HG02588 (cell line): ENCODE results near the gene PTPRM.

Experiments
- ATAC-seq: cut with Tn5 transposase; IDR thresholded peaks from one replicate; pipeline ENCODE4 v1.9.1; 2021; ENCODE audit warnings: mild to moderate bottlenecking, moderate library complexity; ENCODE audit not compliant: unreplicated experiment

Gene PTPRM

DNA sequence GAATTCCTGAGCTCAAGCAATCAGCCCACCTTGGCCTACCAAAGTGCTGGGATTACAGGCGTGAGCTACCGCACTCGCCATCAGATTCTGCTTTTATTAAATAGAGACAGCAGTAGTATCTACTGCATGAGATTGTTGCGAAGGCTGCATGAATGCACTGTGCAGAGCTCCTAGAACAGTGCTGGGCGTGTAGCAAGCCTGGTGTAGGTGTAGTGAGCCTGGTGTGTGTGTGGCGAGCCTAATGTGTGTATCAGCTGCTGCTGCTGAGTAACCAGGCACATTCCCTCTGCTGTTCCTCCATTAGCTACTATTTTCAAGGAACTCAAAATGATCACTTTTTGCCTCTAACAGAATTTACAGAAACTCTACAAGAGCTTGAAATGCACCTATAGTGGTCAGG is 57.6 kb downstream of the PTPRM start:
- no peak for ATAC-seq

DNA sequence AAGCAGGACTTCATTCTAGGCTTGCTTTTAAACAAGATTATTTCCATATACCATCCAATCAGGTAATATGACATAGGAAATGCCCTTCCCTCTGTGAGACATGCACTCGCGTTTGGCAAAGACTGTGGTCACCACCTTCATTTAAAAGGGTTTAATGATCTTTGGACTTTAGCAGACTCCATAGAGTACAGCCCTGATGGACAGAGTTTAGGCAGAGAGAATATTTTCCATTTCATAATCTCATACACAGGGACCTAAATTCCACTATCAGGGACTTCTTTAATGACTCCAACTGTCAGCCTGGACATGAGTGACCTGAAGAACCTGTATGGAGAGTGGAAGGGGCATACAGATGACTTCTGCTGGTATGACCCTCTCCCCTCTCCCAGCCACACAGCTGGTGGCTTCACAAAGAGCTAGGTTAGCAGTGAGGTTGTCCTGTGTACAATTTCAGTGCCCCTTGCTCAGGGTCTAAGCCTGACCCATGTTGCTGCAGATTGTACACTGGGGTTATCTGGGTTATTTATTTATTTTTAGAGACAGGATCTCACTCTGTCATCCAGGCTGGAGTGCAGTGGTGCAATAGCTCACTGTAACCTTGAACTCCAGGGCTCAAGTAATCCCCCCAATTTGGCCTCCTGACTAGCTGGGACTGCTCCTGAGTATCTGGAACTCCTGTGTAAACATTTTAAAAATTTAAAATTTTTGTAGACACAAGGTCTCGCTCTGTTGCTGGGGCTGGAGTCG is 59.2 kb downstream of the PTPRM start:
- ATAC-seq, result no peak

DNA sequence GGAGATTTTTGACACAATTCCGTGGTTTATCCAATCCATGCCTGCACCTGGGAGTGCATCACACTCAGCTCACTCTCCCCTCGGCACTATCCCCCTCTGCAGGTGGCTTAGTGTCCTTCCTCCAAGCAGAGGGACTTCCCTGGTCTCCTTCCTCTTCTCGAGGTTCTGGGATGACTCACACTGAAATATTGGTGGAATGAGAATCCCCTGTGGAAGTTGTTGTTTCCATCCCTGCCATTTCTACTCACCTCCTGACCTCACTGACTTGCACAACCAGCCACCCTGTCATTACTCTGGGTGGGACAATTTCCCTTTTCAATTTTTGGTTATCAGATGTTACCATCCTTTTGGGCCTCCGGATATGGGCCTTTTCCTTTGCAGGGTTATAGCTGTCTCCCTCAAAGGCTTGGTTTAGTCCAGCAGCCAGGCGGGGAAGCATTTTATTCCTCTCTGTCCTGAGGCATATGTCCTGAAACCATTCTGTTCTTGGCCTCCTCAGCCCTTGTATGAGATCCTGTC is 59.9 kb downstream of the PTPRM start:
- no peak for ATAC-seq

DNA sequence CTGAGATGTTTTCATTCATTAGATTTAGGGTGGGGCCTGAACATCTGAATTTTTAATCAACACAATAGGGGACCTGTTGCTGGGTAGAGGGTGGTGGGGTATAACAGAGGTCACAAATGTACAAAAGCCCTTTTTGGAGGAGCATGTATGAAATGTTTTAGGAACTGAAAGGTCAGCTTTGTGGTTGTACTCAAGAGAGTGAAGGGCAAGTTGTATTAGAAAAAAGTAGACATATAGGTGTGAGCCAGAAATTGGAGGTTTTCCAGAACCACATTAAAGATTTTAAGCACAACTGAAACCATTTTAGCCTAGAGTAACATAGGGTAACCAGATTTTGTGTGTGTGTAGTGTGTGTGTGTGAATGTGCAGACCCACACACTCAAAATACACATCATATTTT is 62.3 kb downstream of the PTPRM start:
- ATAC-seq, result no peak

DNA sequence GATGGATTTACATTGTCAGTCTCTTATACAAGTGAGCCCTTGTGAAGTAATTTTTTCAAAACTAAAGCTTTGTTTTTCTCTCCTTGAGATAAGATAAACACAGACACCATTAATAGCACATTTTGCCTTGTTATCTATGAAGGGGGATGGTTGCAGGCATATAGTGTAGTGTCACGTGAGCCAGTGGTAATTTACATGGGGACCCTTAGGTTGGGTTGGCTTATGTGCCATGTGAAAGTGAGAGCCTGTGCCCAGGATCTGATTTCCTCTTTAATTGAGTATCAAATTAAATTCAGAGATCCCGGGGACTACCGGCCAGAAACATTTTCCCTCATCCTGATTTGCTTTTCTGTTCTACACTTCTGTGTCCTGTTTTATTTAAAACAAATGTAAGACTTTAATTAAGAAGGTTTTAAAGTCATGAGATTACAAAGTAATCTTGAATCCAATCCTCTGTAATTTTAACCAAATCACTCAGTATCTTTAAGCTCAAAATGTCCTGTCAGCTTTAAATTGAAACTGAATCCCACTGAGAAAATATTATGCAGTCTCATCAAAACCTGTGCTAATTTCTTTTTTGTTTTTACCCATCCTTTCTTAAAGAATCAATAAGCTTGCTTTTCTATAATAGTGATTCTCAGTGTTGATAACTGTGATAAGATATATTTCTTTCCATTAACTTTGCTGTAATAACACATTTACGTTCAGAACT is 63.8 kb downstream of the PTPRM start:
- no peak for ATAC-seq

DNA sequence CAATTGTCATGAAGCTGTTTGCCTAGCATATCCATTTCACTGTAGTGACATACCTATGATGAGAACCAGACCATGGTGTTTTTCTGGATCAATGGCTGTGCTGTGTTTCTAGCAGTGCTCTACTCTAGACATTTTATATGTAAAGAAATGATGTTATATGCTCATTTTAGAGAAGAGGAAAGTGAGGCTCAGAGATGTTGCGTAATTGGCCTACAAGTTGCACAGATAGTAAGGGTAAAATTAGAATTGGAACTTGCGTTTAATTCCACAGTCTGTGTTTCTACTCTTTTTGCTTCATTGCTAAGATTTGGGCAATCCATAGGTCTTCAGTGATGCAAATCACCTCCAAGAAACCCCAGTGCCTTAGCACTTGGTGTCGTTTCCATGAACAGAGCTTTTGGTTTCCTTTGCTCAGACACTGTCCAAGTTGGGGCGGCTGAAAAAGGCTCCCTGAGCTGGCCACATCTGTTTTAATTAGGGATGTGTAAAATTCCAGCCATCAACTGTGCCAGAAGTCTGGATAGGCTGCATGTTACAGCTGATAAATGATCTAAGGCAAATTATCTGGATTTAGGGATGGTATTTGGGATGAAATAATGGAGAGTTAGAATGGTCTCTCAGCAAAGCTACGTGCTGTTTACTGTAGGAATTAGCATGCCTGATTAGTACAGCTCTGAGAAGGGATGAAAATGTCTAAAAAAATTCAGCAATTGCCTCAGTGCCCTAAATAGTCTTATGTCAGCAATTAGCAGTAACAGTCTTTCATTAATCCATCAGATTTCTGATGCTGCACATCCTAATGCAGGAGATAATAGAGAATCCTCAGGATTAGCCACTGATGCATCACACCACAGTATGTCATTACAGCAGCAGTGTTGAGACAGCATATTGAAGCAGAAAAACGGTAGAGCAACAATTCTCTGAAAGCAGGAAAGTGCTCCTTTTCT is 65.3 kb downstream of the PTPRM start:
- no peak for ATAC-seq

DNA sequence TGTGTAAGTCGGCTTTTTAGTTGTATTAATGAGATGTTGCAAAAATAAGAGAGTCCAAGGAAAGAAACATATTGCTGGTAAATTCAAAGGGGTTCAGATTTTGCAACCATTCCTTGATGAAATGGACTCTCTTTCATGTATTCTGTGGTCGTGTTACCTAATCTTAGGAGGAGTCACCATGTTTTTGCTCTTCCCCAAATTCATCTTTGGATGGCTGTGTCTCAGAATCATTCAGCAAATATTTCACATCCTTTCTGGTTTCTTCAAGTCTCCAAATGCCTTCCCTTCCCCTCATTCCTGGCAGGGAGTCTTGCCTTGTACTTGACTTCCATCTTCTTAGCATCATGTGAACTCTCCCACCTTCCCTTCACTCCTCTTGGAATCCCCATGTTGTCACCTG is 66.1 kb downstream of the PTPRM start:
- no peak for ATAC-seq

DNA sequence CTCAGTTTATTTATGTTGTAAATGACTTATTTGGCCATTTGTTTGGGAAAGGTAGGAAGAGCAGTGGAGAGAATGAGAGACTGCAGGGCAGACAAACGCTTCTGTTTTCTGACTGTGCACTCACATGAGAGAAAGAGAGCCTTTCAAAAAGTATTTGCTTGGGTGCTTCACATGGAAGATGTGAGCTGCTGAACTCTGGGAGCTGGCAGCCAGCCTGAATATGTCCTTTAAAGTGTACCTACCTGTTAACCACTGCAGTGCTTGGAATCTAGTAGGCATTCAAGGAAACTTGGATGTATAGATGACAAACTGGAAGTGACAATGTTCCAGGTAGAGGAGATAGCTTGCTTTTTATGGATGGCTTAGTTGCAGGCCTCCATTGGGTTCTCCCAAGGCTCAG is 68.8 kb downstream of the PTPRM start:
- no peak for ATAC-seq

DNA sequence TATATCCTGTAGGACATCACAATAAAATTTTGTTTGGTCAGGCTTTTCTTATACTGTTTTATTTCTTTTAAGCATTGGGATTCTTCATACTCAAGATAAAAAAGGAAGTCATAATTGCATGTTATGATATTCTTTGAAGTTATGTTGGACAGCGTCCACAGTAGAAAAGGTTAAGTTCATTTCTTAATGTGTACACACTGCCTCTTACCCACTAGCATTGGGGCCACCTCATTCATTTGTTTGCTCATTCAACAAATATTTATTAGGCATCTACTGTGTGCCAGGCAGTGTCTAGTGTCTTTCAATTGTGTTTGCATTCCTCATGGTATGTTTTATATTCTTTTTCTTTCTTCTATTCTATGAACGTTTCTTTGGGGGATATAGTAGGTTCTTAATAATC is 70.2 kb downstream of the PTPRM start:
- no peak for ATAC-seq

DNA sequence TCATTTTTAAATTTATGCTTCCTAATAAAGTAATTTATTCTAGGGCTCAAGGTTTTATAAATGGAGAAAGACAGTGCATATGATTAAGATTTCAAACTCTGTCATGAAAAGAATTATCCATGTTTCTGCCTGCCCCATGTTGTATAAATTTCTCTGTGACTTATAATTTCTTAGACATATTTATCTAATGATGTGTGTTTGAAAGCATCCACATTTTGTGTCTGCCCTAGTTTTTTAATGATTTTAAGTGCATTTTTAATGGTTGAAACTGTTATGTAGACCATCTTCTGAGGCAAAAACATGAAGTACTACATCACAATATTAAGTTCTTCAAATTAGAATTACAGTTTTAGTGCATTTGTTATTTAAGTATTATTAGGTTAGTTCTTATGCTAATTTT is 71.2 kb downstream of the PTPRM start:
- ATAC-seq, result no peak

DNA sequence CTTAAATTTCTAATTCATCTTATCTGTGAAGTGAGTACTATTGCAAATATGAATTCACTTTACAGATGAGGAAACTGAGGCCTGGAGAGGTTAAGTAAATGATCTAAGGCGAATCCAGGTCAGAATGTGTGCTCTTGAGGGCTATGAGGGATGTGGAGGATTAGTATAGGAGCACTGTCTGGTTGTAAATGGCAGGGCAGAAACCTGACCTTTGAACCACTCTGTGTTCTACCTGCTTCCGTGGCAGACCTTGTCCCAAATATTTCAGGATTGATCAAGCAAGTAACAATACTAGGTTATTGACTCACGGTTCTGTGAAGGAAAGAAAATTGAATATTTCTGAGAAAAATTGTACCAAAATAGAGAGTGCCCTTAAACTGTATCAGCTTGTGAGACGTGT is 74.7 kb downstream of the PTPRM start:
- no peak for ATAC-seq

DNA sequence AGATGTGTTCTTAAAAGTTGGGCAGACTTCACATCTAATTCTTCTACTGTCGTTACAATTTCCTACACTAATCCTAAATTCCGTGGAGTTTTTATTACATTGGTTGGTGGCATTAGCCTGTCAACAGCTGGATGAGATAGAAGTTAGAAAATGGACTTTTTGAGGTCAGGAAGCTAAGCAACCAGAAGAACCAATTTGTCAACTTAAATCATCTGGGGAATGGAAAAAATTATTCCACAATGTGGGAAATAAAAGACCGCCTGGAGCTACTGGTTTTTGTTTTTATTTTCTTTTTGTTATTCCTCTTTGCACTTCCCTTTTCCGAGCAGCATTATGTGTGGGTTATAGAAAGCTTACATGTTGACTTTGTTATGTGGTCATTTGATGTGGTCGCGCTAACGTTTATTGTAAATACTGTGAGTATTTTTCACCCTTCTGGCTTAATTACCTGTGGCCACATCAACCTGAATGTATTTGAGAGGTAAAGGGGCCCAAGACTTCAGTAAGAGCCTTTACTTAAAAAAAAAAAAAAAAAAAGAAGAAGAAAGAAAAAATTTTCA is 75.3 kb downstream of the PTPRM start:
- no peak for ATAC-seq

DNA sequence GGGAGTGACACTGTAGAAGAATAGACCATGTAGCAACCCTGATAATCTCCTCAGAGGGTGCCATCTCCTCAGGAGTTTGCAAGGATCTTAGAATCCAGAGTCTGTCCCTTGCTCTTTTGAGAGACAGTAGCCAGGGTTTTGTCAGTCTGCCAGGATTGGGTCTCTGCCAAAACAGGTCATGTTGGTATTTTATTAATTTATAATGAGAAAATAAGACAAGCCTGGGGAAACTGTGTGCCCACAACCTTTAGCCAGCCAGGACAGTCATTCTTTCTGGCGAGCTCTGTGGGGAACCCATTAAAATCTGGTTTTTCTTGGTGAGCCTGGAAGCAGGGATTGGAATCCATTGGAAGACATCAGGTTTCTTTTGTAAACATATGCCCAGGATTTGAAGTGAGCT is 78.6 kb downstream of the PTPRM start:
- ATAC-seq, result no peak

DNA sequence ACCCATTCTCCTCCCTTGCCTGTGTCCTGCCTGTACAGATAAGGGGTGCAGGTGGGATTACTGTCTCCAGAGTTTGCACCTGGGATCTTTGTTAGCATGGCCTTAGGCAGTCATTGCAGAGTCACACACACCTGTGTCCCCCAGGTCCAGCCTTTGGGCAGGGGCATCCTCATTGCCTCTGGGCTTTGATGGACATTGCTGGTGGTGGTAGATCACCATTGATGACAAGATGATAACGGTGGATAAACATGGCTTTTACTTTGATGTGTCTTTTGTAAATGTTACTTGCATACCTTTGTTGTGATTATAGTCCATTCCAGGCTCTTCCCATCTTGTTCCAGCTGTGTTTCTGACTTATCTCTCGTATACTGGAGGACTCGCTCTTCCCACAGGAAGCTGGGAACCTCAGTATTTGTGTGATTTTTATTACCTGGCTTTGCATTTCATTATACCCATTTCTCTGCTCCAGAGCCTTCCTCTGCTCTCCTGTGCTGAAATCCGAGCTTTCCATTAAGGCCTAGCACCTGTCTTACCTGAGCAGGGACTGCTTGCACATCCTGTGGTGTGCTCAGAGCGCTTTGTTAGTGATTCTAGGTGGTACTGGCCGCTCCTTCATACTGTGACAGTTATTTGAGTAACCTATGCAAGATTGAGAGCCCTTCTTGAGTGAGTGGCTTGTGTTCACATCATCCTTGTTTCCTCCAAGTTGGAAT is 79.2 kb downstream of the PTPRM start:
- no peak for ATAC-seq

DNA sequence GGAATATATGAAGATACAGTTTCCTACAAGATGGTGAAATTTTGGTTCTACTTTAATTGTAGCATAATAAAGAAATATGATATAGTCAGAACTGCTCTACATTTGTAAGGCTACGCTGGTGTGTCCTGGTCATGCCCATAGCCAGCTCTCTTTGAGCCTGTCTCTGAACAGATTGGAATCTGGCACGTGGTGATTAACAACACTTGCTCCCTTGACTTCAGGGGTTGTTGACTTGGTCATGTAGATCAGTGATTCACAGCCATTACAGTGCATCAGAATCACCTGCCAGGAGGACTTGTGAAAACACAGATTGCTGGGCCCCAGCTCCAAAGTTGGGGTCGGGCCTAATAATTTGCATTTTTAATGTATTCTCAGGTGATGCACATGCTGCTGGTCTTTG is 80.4 kb downstream of the PTPRM start:
- no peak for ATAC-seq

DNA sequence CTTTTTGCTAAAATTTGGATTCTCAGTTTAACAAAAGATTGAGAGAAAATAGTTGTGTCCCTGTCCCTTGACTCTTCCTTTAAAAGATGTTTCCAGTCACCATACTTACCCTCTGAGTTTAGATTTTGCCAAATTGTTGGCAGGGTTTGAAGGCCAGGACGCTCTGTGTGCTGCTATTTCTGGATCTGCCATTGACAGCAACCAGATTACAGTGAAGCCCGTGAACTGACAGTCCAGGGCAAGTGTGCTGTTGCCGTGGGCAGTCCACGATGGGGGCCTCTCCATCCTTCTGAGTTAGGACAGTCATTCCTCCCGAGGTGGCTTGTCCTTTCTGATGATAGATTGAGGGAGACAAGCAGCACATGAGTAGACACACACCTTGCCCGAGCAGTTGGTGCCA is 89.9 kb downstream of the PTPRM start:
- no peak for ATAC-seq

DNA sequence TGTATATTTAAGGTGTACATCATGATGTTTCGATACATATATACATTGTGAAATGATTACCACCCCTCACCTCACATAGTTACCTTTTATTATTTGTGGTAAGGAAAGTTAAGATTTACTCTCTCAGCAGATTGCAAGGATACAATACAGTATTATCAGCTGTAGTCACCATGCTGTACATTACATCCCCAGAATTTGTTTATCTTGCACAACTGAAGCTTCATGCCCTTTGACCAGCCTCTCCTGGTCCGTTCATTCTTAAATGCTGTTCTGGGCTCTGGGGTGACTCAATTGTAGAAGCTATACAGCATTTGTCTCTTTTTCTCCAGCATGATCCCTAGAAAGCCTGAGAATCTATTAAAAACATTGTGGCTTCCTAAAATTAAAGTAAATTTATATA is 90.8 kb downstream of the PTPRM start:
- no peak for ATAC-seq

DNA sequence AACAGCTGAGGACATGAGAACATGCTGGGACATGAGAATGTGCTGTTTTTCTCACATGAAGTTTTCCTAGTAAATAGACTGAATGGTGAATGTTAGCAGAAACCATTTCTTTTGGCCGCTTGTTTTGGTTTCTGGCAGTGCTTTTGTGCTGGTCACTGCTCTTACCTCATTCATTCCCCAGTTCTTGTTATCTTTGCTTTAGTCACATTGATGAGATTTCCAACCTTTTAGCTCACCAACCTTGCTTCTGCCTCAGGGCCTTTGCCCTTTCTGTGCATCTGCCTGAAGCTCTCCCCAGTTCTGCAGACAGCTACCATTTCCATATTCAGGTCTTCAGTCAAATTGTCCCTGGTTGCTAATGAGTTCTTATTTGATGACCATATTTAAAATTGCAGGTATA is 91.6 kb downstream of the PTPRM start:
- ATAC-seq, result no peak

DNA sequence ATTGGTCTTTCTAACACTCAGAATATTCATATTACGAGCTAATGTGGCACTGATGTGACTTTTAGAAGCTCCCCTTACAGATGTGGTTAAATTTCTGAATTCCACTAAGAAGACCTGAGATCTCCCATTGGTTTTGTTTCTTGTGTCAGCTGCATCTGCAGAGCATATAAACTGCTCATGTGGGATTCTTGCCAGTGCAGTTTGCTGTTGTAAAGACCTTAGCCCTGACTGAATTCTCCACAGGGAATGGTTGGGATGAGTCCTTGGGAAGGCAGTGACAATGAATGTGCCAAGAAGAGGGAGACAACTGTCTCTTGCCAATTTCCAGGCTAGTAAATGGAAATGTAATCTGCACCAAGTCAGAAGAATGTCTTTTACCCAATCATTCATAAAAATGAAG is 94.1 kb downstream of the PTPRM start:
- no peak for ATAC-seq

DNA sequence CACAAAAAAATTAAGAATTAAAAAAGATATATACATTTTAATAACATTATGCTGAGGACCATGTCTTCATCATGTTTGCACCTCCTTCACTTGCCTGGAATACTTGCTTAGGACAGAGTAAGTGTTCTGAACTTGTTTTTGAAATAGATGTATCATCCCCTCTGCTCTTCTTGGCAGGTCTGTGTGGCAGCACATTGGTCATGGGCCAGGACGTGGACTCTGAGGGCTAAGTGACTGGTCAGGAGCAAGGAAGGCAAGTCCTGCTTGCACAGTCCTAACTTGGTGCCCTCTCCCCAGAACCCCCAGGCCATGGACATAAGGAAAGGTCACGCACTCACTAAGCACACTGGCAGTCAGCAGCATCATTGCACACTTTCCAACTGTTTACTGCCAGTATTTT is 95.8 kb downstream of the PTPRM start:
- ATAC-seq, result no peak
